ENCODE results near the gene PRKN.

- TF ChIP-seq CTCF (IDR thresholded peaks at IDR 0.05; ENCODE audit: low read length) (no peak), EZH2 (IDR thresholded peaks at IDR 0.05; ENCODE audit: borderline replicate concordance, low read length) (no peak)
Measured at GRCh38 chr6:162612613-162613012, 115.0 kb downstream of the PRKN start.

Data from OCI-LY1 (cell line).